H1 (cell line): ENCODE measurements around the gene TXNRD3. TPM values are rescaled to one million over a fixed set of nuclear protein-coding genes. Genes with fewer than 3 reads are reported as not detected.

Source experiments
- CTCF ChIA-PET: fragments of 300-600 bp; sonication (Branson Sonifier 250); formaldehyde crosslinking; loops from one replicate; lab custom pipeline; 2021; ENCODE audit not compliant: partially characterized antibody; lab: Charles Lee
- POLR2A ChIA-PET: fragments of 300-600 bp; sonication (Branson Sonifier 250); formaldehyde crosslinking; loops from one replicate; lab custom pipeline; 2021; ENCODE audit warnings: inconsistent platforms; ENCODE audit not compliant: partially characterized antibody; lab: Charles Lee
- DNase-seq, 2 experiments: peaks; one replicate each; pipeline versions ENCODE4 v3.0.0 to v3.0.0-alpha.2; 2010 to 2022; ENCODE audit warnings: low spot score in 2 of 2, low read depth in 1 of 2, mixed read lengths in 1 of 2
- FAIRE-seq: peaks from 2 replicates; lab custom pipeline; 2011; peaks lifted over from hg19 to GRCh38; lab: Jason Lieb, UNC
- H2AFZ ChIP-seq: 2 replicates; pipeline ENCODE4 v1.8.1; 2012; ENCODE audit warnings: low read length, inconsistent platforms
- H2AK5ac ChIP-seq: 2 replicates; pipeline ENCODE4 v1.6.1; 2013; ENCODE audit warnings: low read depth, low read length
- H2BK120ac ChIP-seq: replicated peaks from 2 replicates; pipeline ENCODE3; 2013; ENCODE audit warnings: low read depth, low read length, inconsistent platforms
- H2BK12ac ChIP-seq: 2 replicates; pipeline ENCODE4 v1.6.1; 2013; ENCODE audit warnings: low read depth, low read length
- H2BK15ac ChIP-seq: 2 replicates; pipeline ENCODE4 v1.6.1; 2013; ENCODE audit warnings: low read length
- H2BK20ac ChIP-seq: 2 replicates; pipeline ENCODE4 v1.6.1; 2013; ENCODE audit warnings: low read length
- H2BK5ac ChIP-seq: 2 replicates; pipeline ENCODE4 v1.6.1; 2013; ENCODE audit warnings: low read depth, low read length
- H3K14ac ChIP-seq: 2 replicates; pipeline ENCODE4 v1.6.1; 2013; ENCODE audit warnings: inconsistent platforms; ENCODE audit not compliant: insufficient read length
- H3K18ac ChIP-seq: 2 replicates; pipeline ENCODE4 v1.6.1; 2013; ENCODE audit warnings: low read length; ENCODE audit errors: extremely low read depth
- H3K23ac ChIP-seq: 2 replicates; pipeline ENCODE4 v1.6.1; 2013; ENCODE audit warnings: inconsistent platforms; ENCODE audit not compliant: insufficient read length
- H3K23me2 ChIP-seq: 2 replicates; pipeline ENCODE4 v1.6.1; 2013; ENCODE audit warnings: low read depth, low read length
- H3K27ac ChIP-seq: 2 replicates; pipeline ENCODE4 v1.6.1; 2011; ENCODE audit warnings: low read depth, low read length, inconsistent platforms
- H3K27me3 ChIP-seq, 4 experiments: replicated peaks in 1 of 4; 1 replicate in 1 of 4; 2 replicates in 3 of 4; pipeline versions ENCODE4 v1.6.1 to v1.8.1; 2011 to 2013; ENCODE audit warnings: low read length in 3 of 4, mild to moderate bottlenecking in 3 of 4, inconsistent platforms in 2 of 4, mixed read lengths in 2 of 4, moderate library complexity in 1 of 4; ENCODE audit not compliant: control insufficient read depth in 3 of 4, insufficient read depth in 3 of 4; ENCODE audit errors: extremely low read depth in 1 of 4
- H3K36me3 ChIP-seq, 4 experiments: 2 replicates each; pipeline versions ENCODE4 v1.6.1 to v1.8.1; 2011 to 2013; ENCODE audit warnings: mild to moderate bottlenecking in 4 of 4, low read length in 3 of 4, moderate library complexity in 2 of 4, control low read depth in 1 of 4, inconsistent platforms in 1 of 4; ENCODE audit not compliant: insufficient read depth in 4 of 4, control insufficient read depth in 2 of 4
- H3K4ac ChIP-seq: replicated peaks from 2 replicates; pipeline ENCODE3; 2013; ENCODE audit warnings: low read length, low read depth, mixed read lengths, inconsistent platforms; ENCODE audit not compliant: insufficient read length
- H3K4me1 ChIP-seq, 4 experiments: replicated peaks in 1 of 4; 1 replicate in 1 of 4; 2 replicates in 3 of 4; pipeline versions ENCODE4 v1.6.1 to v1.8.1; 2011 to 2013; ENCODE audit warnings: low read length in 3 of 4, inconsistent platforms in 2 of 4, mixed read lengths in 1 of 4; ENCODE audit not compliant: insufficient read depth in 4 of 4, control insufficient read depth in 3 of 4
- H3K4me2 ChIP-seq, 2 experiments: 2 replicates each; pipeline versions ENCODE4 v1.6.1 to v1.8.1; 2011 to 2013; ENCODE audit warnings: low read depth in 2 of 2, low read length in 2 of 2, control low read depth in 1 of 2, inconsistent platforms in 1 of 2, mild to moderate bottlenecking in 1 of 2; ENCODE audit not compliant: insufficient read depth in 1 of 2
- H3K4me3 ChIP-seq, 4 experiments: fragments of 200-600, 300-600 bp in 1 of 4; sonication (generic), shearing (Covaris generic), sonication (Bioruptor Twin) in 1 of 4; 2 replicates each; pipeline versions ENCODE4 v1.5.1 to v1.8.1; 2011 to 2016; ENCODE audit warnings: low read length in 4 of 4, low read depth in 3 of 4, control low read depth in 2 of 4, inconsistent platforms in 2 of 4, mild to moderate bottlenecking in 2 of 4, mixed read lengths in 1 of 4, moderate library complexity in 1 of 4; ENCODE audit not compliant: insufficient read depth in 2 of 4; ENCODE audit errors: extremely low read depth in 1 of 4
- H3K56ac ChIP-seq: replicated peaks from 2 replicates; pipeline ENCODE3; 2013; ENCODE audit warnings: low read depth, mild to moderate bottlenecking, mixed read lengths, low read length, inconsistent platforms; ENCODE audit not compliant: insufficient read length
- H3K79me1 ChIP-seq: 2 replicates; pipeline ENCODE4 v1.6.1; 2013; ENCODE audit warnings: low read depth, low read length, control low read depth
- H3K79me2 ChIP-seq, 2 experiments: 2 replicates each; pipeline versions ENCODE4 v1.6.1 to v1.8.1; 2012 to 2013; ENCODE audit warnings: low read length in 2 of 2, mild to moderate bottlenecking in 2 of 2, inconsistent platforms in 1 of 2; ENCODE audit not compliant: insufficient read depth in 2 of 2, control insufficient read depth in 1 of 2
- H3K9ac ChIP-seq, 4 experiments: replicated peaks in 1 of 4; 1 replicate in 1 of 4; 2 replicates in 3 of 4; pipeline versions ENCODE4 v1.6.1 to v1.8.1; 2011 to 2013; ENCODE audit warnings: low read depth in 3 of 4, low read length in 3 of 4, control low read depth in 2 of 4, mild to moderate bottlenecking in 2 of 4, moderate library complexity in 2 of 4, inconsistent platforms in 1 of 4; ENCODE audit errors: extremely low read depth in 1 of 4
- H3K9me3 ChIP-seq, 2 experiments: 2 replicates each; pipeline versions ENCODE4 v1.6.1 to v1.8.1; 2012 to 2013; ENCODE audit warnings: mild to moderate bottlenecking in 2 of 2, moderate library complexity in 2 of 2, control low read depth in 1 of 2, inconsistent platforms in 1 of 2, low read depth in 1 of 2, low read length in 1 of 2, mixed read lengths in 1 of 2; ENCODE audit not compliant: insufficient read depth in 2 of 2
- H4K20me1 ChIP-seq, 2 experiments: replicated peaks in 1 of 2; 2 replicates each; pipeline versions ENCODE3 to v1.8.1; 2011 to 2013; ENCODE audit warnings: inconsistent platforms in 2 of 2, low read length in 2 of 2, mild to moderate bottlenecking in 1 of 2; ENCODE audit not compliant: insufficient read depth in 2 of 2, control insufficient read depth in 1 of 2
- H4K5ac ChIP-seq: 2 replicates; pipeline ENCODE4 v1.6.1; 2013; ENCODE audit warnings: low read length, low read depth, mixed read lengths, inconsistent platforms; ENCODE audit not compliant: insufficient read length
- H4K8ac ChIP-seq: 2 replicates; pipeline ENCODE4 v1.8.0; 2013; ENCODE audit warnings: mild to moderate bottlenecking, moderate library complexity, low read length, inconsistent platforms; ENCODE audit not compliant: insufficient read depth; ENCODE audit errors: extremely low read depth
- H4K91ac ChIP-seq: replicated peaks from 2 replicates; pipeline ENCODE3; 2013; ENCODE audit warnings: low read length, mixed read lengths, inconsistent platforms; ENCODE audit not compliant: insufficient read length
- EP300 ChIP-seq, 2 experiments: IDR thresholded peaks; 1 replicate in 1 of 2; 2 replicates in 1 of 2; pipeline ENCODE4 v1.6.1; 2011 to 2012; ENCODE audit warnings: low read depth in 2 of 2, low read length in 2 of 2, mild to moderate bottlenecking in 2 of 2, borderline replicate concordance in 1 of 2, inconsistent platforms in 1 of 2, moderate library complexity in 1 of 2
- EZH2 ChIP-seq: fragments of 200-600 bp; sonication (generic); IDR thresholded peaks from 2 replicates; pipeline ENCODE4 v1.7.1; 2012; ENCODE audit warnings: low read depth, mild to moderate bottlenecking, moderate library complexity, low read length, inconsistent platforms; ENCODE audit not compliant: severe bottlenecking
- FOSL1 ChIP-seq: IDR thresholded peaks from 2 replicates; pipeline ENCODE4 v1.6.1; 2011; ENCODE audit warnings: mild to moderate bottlenecking, low read depth, low read length, moderate library complexity; ENCODE audit not compliant: insufficient read depth
- KDM4A ChIP-seq: IDR thresholded peaks from one replicate; pipeline ENCODE4 v1.7.1; 2012; ENCODE audit warnings: low read depth, mild to moderate bottlenecking, moderate library complexity, low read length, inconsistent platforms; ENCODE audit not compliant: severe bottlenecking
- POLR2A ChIP-seq, 2 experiments: IDR thresholded peaks; 1 replicate in 1 of 2; 2 replicates in 1 of 2; pipeline ENCODE4 v1.6.1; 2011; ENCODE audit warnings: low read depth in 2 of 2, low read length in 2 of 2, mild to moderate bottlenecking in 2 of 2; ENCODE audit errors: control extremely low read depth in 1 of 2
- POU5F1 ChIP-seq: IDR thresholded peaks from 2 replicates; pipeline ENCODE4 v1.6.1; 2011; ENCODE audit warnings: low read depth, mild to moderate bottlenecking, low read length, moderate library complexity
- RNF2 ChIP-seq: fragments of 200-900, 300-1000 bp; sonication (generic); IDR thresholded peaks from 2 replicates; pipeline ENCODE4 v1.7.1; 2016; ENCODE audit warnings: borderline replicate concordance, low read depth, mild to moderate bottlenecking, antibody characterized with exemption, low read length; ENCODE audit not compliant: poor library complexity, severe bottlenecking; ENCODE audit errors: missing control alignments
- SAP30 ChIP-seq: fragments of 300-600 bp; sonication (generic); IDR thresholded peaks from 2 replicates; pipeline ENCODE4 v1.7.1; 2012; ENCODE audit warnings: low read length, moderate library complexity, mild to moderate bottlenecking, inconsistent platforms; ENCODE audit not compliant: insufficient read depth, insufficient replicate concordance
- SP1 ChIP-seq: IDR thresholded peaks from 2 replicates; pipeline ENCODE4 v1.6.1; 2011; ENCODE audit warnings: low read depth, low read length
- SRF ChIP-seq: IDR thresholded peaks from 2 replicates; pipeline ENCODE4 v1.6.1; 2011; ENCODE audit warnings: mild to moderate bottlenecking, low read depth, low read length, moderate library complexity
- TAF7 ChIP-seq: optimal IDR thresholded peaks from 2 replicates; pipeline ENCODE3; 2011; ENCODE audit warnings: low read depth, mild to moderate bottlenecking, inconsistent platforms, low read length, moderate library complexity, borderline replicate concordance
- TEAD4 ChIP-seq: IDR thresholded peaks from 2 replicates; pipeline ENCODE4 v1.6.1; 2012; ENCODE audit warnings: low read depth, low read length, inconsistent platforms, mixed read lengths
- WGBS, 2 experiments: shearing (Covaris generic) in 1 of 2; methylation state at CpG; one replicate each; pipeline versions ENCODE4 v1.1.6 to v1.1.7; 2013 to 2015; ENCODE audit warnings: low lambda C conversion rate in 2 of 2, mixed read lengths in 2 of 2, inconsistent platforms in 1 of 2, low coverage in 1 of 2, missing lambda C conversion rate in 1 of 2; ENCODE audit not compliant: insufficient replicate concordance in 2 of 2, insufficient coverage in 1 of 2, insufficient read length in 1 of 2; ENCODE audit errors: extremely low coverage in 1 of 2, missing lambda C conversion rate in 1 of 2; 5-methylcytosine and 5-hydroxymethylcytosine counted together
- polyA plus RNA-seq, 7 experiments: library from polyadenylated mRNA; depleted of rRNA in 3 of 7; stranded (reverse) in 5 of 7; unstranded in 2 of 7; fragments of >200 nt in 5 of 7; fragments of 200-250 nt in 2 of 7; gene quantifications; 1 replicate in 5 of 7; 2 replicates in 1 of 7; 4 replicates in 1 of 7; pipeline versions ENCODE4 v1.2.1 to v1.2.3, GENCODE V29; 2011 to 2013; ENCODE audit warnings: missing spikeins in 2 of 7, mixed read lengths in 2 of 7
- total RNA-seq: library from RNA; stranded (reverse); fragmentation: NEBNext Ultra II Directional; extraction: Animal tissue kit (Norgen Biotek cat#: 25700); gene quantifications from 2 replicates; pipeline ENCODE4 v1.2.1, GENCODE V29; 2021
- TF ChIP-seq, protein P1 (sequence below): IDR thresholded peaks from 2 replicates; pipeline ENCODE4 v1.6.1; 2012; ENCODE audit warnings: inconsistent platforms

The TXNRD3 gene
- total and polyA plus RNA-seq, 2 of the 8 experiments (the other 6 are each of a cell fraction or from before 2014, with no cell fraction given): 3.4 to 4.3 TPM

DNA sequence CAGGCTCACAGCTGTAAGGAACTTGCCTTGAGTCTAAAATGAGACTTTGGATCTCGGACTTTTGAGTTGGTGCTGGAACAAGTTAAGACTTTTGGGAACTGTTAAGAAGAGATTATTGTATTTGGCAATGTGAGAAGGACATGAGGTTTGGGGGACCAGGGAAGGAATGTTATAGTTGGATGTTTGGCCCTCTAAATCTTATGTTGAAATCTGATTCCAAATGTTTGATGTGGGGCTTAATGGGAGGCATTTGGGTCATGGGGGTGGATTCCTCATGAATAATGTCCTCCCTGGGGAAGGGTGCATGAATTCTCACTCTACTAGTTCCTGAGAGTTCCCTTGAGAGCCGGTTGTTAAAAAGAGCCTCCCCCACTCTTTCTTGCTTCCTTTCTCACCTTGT lies 30.6 kb upstream of the TXNRD3 start:
- Histone ChIP-seq H3K27ac (no peak overlapping the region), H2BK15ac (no peak overlapping the region), H3K56ac (no peak overlapping the region), H2BK5ac (no peak overlapping the region), H4K20me1 (no peaks in the 10 kb centered on the region), H3K18ac (no peak overlapping the region), H2BK20ac (no peak overlapping the region), H3K23me2 (no peaks in the 10 kb centered on the region), H2AFZ (no peak overlapping the region), H4K91ac (no peak overlapping the region), H2AK5ac (no peak overlapping the region), H3K4ac (no peak overlapping the region), H3K36me3 (no peaks in the 10 kb centered on the region), H3K4me1 (peaks cover 0 to 6% (median 2%) of the 10 kb centered on the region in 4 experiments; a peak in 1 of 7 replicates), H3K4me2 (no peak overlapping the region), H3K4me3 (no peak overlapping the region), H2BK120ac (no peak overlapping the region), H3K79me1 (no peaks in the 10 kb centered on the region), H3K9me3 (no peaks in the 10 kb centered on the region), H4K5ac (no peak overlapping the region), H3K27me3 (no peaks in the 10 kb centered on the region; a peak in 2 of 7 replicates), H3K14ac (no peak overlapping the region), H4K8ac (no peak overlapping the region), H3K23ac (no peak overlapping the region), H2BK12ac (no peak overlapping the region), H3K79me2 (no peaks in the 10 kb centered on the region), H3K9ac (no peak overlapping the region)
- POLR2A ChIA-PET: no interaction called here
- FAIRE-seq (no peak), DNase-seq (no peak)
- CTCF ChIA-PET: interaction anchor here (0.9 to 1.3 kb wide), 5 partner anchors 8 to 288 kb away, joined by 3 to 6 read pairs (median 4); no protein-coding TSS in a partner anchor
- WGBS, 2 experiments: 88% methylated on average over 2 of the region's 2 CpGs; no CpG with 5 or more reads in 1 of the 2 experiments
- TF ChIP-seq FOSL1: no peak
- no peak for TF ChIP-seq EP300 (IDR thresholded peaks at IDR 0.05; ENCODE audit: borderline replicate concordance in 1 of 2, low read depth in 2 of 2, low read length in 2 of 2)
- no peak for TF ChIP-seq SRF
- no peak for TF ChIP-seq RNF2
- no peak for TF ChIP-seq TAF7
- TF ChIP-seq, protein P1, sequence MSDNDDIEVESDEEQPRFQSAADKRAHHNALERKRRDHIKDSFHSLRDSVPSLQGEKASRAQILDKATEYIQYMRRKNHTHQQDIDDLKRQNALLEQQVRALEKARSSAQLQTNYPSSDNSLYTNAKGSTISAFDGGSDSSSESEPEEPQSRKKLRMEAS: no peak
- no peak for TF ChIP-seq EZH2
- TF ChIP-seq SP1: no peak
- TF ChIP-seq KDM4A: no peak
- TF ChIP-seq TEAD4: no peak
- no peak for TF ChIP-seq SAP30
- no peak for TF ChIP-seq POLR2A (IDR thresholded peaks at IDR 0.05; ENCODE audit: control extremely low read depth in 1 of 2, low read depth in 2 of 2, low read length in 2 of 2)
- TF ChIP-seq POU5F1: no peak
